ENCODE data around the gene ZNF234.
"Not testable (repeated sequence)": the region's sequence is repeated elsewhere in the genome, so short reads cannot be mapped to it uniquely, and the experiment has no call there.

The ZNF234 gene
- total RNA-seq: 3.4 to 38.6 (median 16.7) reads per million in 9 experiments

DNA sequence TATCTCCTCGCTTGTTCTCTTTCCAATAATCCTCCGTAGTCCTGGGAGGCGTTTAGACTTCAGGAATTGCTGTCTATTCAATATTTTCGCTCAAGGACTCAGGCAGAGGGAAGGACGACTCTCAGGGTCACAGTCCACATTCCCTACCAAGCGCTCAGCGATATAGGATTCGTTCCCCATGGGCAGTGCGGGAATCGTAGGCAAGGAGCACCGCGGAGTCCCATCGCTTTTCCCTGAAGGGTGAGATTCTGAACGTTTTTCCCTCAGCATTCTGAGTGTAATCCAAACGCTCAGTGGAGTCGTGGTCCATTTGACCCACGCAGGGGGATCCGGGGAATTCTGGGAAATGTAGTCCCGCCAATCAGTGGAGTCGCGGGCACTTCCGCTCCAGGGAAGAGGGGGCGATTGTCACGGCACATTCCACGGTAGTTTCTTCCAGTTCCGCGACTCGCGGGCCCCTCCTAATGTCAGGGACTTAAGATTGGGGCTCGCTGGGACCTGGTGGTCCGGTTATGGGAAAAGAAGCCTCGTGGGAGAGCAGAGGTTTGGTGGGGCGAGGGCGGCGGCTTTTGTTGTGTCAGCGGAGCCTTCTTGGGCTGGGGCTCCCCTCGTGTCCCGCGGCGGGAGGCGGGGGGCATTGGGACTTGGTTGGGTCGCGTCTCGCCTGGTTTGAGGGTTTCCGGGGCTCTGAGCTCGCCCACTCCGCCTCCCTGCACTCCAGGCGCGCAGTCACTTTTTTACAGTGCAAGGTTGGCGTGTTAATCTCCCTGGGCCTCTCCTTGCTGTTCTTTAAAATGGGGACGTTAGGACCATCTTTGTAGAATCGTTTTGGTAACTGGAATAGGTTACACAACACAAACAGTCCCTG lies at the start of gene ZNF234:
TSS of gene ZNF234 (plus strand) at position 364 of the 868 bp plus-strand sequence. CDS start 3,079 bp downstream, outside the sequence.
- Mint-ChIP-seq H3K4me3 (peak within 1 kb of the TSS; percentile 93 to 98), H3K4me1 (ENCODE audit: low read depth in 2 of 2) (peaks cover 13 to 17% of the 10 kb centered on the region in 2 donors), H3K27me3 (no peaks in the 10 kb centered on the region), H3K27ac (peak within 1 kb of the TSS; percentile 93 to 96), H3K9me3 (peaks cover 0 to 5% of the 10 kb centered on the region in 2 donors), H3K36me3 (ENCODE audit: insufficient read depth) (peaks cover 10% of the 10 kb centered on the region)
- ATAC-seq (replicated peaks) (peak; percentile 87), DNase-seq (peak; percentile 47 to 56 (median 51))

DNA sequence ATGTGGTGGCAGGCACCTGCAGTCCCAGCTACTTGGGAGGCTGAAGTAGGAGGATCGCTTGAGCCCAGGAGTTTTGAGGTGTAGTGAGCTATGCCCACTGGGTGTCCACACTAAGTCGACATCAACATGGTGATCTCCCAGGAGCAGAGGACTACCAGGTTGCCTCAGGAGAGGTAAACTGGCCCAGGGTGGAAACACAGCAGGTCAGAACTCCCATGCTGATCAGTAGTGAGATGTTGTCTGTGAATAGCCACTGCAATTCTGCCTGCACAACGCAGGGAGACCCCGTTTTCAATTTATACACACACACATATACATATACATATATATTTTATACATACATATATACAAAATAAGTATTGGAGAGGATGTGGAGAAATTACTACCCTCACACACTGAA lies 49.2 kb upstream of the ZNF234 start:
- peaks cover 14 to 17% of the 10 kb centered on the region in 2 donors for H3K4me1 Mint-ChIP-seq (ENCODE audit: low read depth in 2 of 2)
- H3K27ac Mint-ChIP-seq: no peak overlapping the region
- H3K9me3 Mint-ChIP-seq: no peaks in the 10 kb centered on the region
- H3K36me3 Mint-ChIP-seq (ENCODE audit: insufficient read depth): peaks cover 14% of the 10 kb centered on the region
- no peaks in the 10 kb centered on the region for H3K27me3 Mint-ChIP-seq
- DNase-seq: no peak
- H3K4me3 Mint-ChIP-seq: no peak overlapping the region
- ATAC-seq (replicated peaks): no peak

DNA sequence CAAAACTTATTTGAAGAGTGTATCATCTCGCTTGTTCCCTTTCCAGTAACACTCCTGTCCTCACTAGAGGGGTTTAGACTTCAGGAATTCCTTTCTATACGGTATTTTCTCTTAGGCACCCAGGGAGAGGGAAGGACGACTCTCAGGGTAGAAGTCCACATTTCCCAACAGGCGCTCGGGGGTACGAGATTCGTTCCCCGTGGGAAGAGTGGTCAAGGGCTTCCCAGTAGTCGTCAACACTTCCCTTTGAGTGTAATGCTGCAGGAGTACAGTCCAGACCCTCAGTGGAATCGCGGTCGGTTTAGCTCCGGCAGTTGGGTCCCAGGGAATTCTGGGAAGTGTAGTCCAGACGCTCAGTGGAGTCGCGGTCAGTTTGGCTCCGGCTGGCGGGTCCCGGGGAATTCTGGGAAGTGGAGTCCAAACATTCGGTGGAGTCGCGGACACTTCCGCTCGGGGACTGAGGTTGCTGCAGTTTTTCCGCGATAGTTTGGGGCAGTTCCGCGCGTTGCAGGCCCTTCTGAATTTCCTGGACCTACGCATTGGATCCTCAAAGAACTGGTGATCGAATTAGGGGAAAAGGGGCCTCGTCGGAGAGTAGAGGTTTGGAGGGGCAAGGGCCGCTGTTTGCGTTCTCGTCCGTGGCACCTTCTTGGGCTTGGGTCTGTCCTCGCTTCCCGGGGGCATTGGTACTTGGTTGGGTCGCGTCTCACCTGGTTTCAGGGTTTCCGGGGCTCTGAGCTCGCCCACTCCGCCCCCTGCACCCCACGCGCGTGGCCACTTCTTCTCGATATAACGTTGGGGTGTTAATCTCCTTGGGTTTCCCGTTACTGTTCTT lies 47.2 kb upstream of the ZNF234 start, which contains the start of gene ZNF224:
TSS of gene ZNF224 (plus strand) at position 431 of the 835 bp plus-strand sequence. CDS start 3,513 bp downstream, outside the sequence.
- H3K27ac Mint-ChIP-seq: peak within 1 kb of the TSS; percentile 93 to 95
- H3K4me3 Mint-ChIP-seq: peak within 1 kb of the TSS; percentile 99
- H3K9me3 Mint-ChIP-seq: peaks cover 0 to 2% of the 10 kb centered on the region in 2 donors
- no peaks in the 10 kb centered on the region for H3K27me3 Mint-ChIP-seq
- peaks cover 26% of the 10 kb centered on the region for H3K36me3 Mint-ChIP-seq (ENCODE audit: insufficient read depth)
- ATAC-seq (replicated peaks) (peak; percentile 85), DNase-seq (peak; percentile 70 to 75 (median 72))
- peaks cover 22 to 25% of the 10 kb centered on the region in 2 donors for H3K4me1 Mint-ChIP-seq (ENCODE audit: low read depth in 2 of 2)

DNA sequence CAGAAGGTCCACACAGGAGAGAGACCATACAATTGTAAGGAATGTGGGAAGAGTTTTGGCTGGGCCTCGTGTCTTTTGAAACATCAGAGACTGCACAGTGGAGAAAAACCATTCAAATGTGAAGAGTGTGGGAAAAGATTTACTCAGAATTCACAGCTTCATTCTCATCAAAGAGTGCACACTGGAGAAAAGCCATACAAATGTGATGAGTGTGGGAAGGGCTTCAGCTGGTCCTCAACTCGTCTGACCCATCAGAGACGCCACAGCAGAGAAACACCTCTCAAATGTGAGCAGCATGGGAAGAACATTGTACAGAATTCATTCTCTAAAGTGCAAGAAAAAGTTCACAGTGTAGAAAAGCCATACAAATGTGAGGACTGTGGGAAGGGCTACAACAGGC lies 33.6 kb upstream of the ZNF234 start:
- ATAC-seq (replicated peaks) (no peak), DNase-seq (no peak)
- no peak overlapping the region for H3K4me3 Mint-ChIP-seq
- peaks cover 23% of the 10 kb centered on the region for H3K36me3 Mint-ChIP-seq (ENCODE audit: insufficient read depth)
- peaks cover 17 to 24% of the 10 kb centered on the region in 2 donors for H3K9me3 Mint-ChIP-seq
- no peak overlapping the region for H3K27ac Mint-ChIP-seq
- H3K4me1 Mint-ChIP-seq (ENCODE audit: low read depth in 2 of 2): peaks cover 2 to 8% of the 10 kb centered on the region in 2 donors
- H3K27me3 Mint-ChIP-seq: no peaks in the 10 kb centered on the region

DNA sequence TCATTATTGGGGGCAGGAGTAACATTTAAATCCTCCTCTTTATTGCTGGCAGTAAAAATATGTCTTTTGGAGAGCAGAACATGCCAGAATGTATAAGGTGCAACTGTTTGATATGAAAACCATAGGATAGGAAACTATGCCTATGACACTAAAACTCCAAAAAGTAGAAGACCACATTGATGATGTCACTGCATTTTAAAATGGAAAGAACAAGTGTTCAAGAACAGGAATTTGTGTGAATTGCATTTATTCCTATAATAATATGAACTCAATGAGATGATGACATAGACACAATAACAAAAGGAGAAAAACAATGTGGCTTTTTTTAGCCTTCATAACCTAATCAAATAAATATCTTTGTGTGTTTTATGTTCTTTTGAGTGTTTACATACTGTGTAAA lies 31.9 kb upstream of the ZNF234 start:
- no peak overlapping the region for H3K27ac Mint-ChIP-seq
- peaks cover 16 to 23% of the 10 kb centered on the region in 2 donors for H3K9me3 Mint-ChIP-seq
- DNase-seq (no peak), ATAC-seq (replicated peaks) (no peak)
- H3K4me3 Mint-ChIP-seq: no peak overlapping the region
- peaks cover 14% of the 10 kb centered on the region for H3K36me3 Mint-ChIP-seq (ENCODE audit: insufficient read depth)
- H3K27me3 Mint-ChIP-seq: no peaks in the 10 kb centered on the region
- peaks cover 7 to 20% of the 10 kb centered on the region in 2 donors for H3K4me1 Mint-ChIP-seq (ENCODE audit: low read depth in 2 of 2)

DNA sequence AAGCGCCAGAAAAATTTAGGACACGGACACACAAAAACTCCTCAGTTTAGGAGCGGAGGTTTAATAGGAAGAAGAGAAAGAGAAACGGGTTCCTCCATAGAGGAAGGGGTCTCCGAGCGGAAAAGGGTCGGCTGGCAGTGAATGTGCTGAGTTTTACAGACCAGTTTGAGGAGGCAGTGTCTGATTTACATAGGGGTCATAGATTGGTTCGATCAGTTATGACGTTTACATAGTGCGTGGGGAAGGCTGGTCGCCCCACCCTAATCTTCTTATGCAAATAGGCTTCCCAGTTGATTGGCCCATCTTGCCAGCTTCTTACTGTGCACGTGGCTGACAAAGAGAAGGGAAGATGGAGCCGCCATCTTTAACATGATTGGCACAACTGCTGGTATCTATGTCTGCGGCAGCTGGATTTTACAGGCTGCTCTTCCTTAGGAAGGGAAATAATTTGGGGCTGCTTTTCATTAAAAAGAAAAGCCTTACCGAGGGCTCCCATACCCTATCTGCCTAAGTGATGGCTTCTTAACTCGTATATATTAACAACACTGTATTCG lies 29.4 kb upstream of the ZNF234 start:
- Mint-ChIP-seq H3K4me1 (ENCODE audit: low read depth in 2 of 2) (peaks cover 7 to 29% of the 10 kb centered on the region in 2 donors), H3K27me3 (no peaks in the 10 kb centered on the region), H3K36me3 (ENCODE audit: insufficient read depth) (peaks cover 10% of the 10 kb centered on the region), H3K9me3 (peaks cover 10 to 17% of the 10 kb centered on the region in 2 donors), H3K4me3 (peak overlapping the region; percentile 93 to 97), H3K27ac (no peak overlapping the region)
- DNase-seq: no peak
- ATAC-seq (replicated peaks): no peak

DNA sequence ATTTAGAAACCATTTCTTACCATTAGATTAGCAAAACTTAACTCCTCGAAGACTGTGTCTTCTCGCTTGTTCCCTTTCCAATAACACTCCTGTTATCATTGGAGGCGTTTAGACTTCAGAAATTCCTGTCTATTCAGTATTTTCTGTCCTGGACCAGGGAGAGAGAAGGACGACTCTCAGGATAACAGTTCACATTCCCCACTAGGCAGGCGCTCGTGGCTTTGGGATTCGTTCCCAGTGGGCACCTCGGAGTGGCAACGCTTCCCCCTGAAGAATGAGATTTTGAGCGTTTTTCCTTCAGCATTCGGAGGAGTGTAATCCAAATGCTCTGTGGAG lies 28.6 kb upstream of the ZNF234 start:
- Mint-ChIP-seq H3K27me3 (no peaks in the 10 kb centered on the region), H3K36me3 (ENCODE audit: insufficient read depth) (peaks cover 10% of the 10 kb centered on the region), H3K27ac (peak overlapping the region; percentile 94), H3K9me3 (peaks cover 6 to 9% of the 10 kb centered on the region in 2 donors), H3K4me3 (peak overlapping the region; percentile 93 to 97), H3K4me1 (ENCODE audit: low read depth in 2 of 2) (peaks cover 7 to 29% of the 10 kb centered on the region in 2 donors)
- no peak for DNase-seq
- no peak for ATAC-seq (replicated peaks)

DNA sequence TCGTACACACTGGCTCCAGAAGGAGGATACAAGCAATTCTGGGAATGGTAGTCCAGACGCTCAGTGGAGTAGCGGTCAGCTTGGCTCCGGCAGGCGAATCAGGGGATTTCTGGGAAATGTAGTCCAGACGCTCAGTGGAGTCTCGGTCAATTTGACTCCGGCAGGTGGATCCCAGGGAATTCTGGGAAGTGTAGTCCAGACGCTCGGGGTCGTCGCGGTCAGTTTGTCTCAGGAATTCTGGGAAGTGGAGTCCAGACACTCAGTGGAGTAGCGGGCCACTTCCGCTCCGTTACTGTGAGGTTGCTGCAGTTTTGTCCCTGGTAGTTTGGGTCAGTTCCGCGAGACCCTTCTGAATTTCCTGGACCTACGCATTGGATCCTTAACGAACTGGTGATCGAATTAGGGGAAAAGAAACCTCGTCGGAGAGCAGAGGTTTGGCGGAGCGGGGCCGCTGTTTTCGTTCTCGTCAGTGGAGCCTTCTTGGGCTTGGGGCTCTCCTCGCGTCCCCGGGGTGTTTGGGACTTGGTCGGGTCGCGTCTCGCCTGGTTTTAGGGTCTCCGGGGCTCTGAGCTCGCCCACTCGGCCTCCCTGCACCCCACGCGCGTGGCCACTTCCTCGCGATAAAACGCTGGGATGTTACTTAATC lies 28.1 kb upstream of the ZNF234 start, which contains the start of gene ZNF225:
TSS of gene ZNF225 (plus strand) at position 262 of the 646 bp plus-strand sequence. CDS start 2,429 bp downstream, outside the sequence.
- Mint-ChIP-seq H3K27ac (peak within 1 kb of the TSS; percentile 94), H3K27me3 (no peaks in the 10 kb centered on the region), H3K4me3 (peak within 1 kb of the TSS; percentile 93 to 97), H3K4me1 (ENCODE audit: low read depth in 2 of 2) (peaks cover 7 to 29% of the 10 kb centered on the region in 2 donors), H3K9me3 (peaks cover 6 to 8% of the 10 kb centered on the region in 2 donors), H3K36me3 (ENCODE audit: insufficient read depth) (peaks cover 13% of the 10 kb centered on the region)
- ATAC-seq (replicated peaks) (peak; percentile 98), DNase-seq (peak; percentile 75 to 76 (median 76))

DNA sequence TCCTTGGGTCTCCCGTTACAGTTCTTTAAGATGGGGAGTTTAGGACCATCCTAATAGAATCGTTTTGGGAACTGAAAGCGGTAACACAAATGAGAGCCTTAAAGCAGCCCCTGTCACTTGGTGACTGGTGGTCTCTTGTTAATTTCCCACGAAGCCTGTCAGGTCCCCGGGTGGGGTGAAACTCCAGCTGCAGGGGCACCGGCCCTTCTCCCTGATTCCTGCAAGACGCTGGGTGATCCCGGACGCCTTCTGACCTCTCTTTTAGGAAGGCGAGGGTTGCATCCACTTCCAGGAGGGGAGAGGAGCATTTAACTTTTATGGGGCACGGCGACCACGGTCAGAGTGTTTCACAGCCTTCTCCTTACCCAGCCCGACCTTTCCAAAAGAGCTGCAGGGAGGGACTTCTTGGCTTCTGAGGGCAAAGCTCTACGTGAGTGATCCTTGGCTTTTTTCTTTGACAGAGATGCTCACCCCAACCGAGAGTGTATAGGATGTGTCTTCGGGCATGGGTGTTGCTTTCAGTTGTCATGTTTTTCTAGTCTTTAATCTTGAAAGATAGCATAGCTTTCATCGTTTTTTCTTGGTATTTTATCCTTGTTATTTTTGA lies 27.5 kb upstream of the ZNF234 start:
- Mint-ChIP-seq H3K9me3 (peaks cover 6 to 8% of the 10 kb centered on the region in 2 donors), H3K4me1 (ENCODE audit: low read depth in 2 of 2) (peaks cover 7 to 29% of the 10 kb centered on the region in 2 donors), H3K27me3 (no peaks in the 10 kb centered on the region), H3K36me3 (ENCODE audit: insufficient read depth) (peaks cover 20% of the 10 kb centered on the region), H3K27ac (peak overlapping the region; percentile 94), H3K4me3 (peak overlapping the region; percentile 93 to 97)
- DNase-seq (peak in 1 of 3 experiments; percentile 2), ATAC-seq (replicated peaks) (no peak)

DNA sequence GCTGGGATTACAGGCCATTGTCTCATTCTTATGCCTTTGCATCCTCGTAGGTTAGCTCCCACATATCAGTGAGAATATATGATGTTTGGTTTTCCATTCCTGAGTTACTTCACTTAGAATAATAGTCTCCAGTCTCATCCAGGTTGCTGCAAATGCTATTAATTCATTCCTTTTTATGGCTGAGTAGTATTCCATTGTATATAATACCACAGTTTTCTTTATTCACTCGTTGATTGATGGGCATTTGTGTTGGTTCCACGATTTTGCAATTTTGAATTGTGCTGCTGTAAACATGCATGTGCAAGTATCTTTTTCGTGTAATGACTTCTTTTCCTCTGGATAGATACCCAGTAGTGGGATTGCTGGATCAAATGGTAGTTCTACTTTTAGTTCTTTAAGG lies 20.2 kb upstream of the ZNF234 start:
- Mint-ChIP-seq H3K4me1 (ENCODE audit: low read depth in 2 of 2) (peaks cover 5 to 21% of the 10 kb centered on the region in 2 donors), H3K9me3 (peaks cover 15 to 43% of the 10 kb centered on the region in 2 donors), H3K36me3 (ENCODE audit: insufficient read depth) (peaks cover 58% of the 10 kb centered on the region)
- not testable (repeated sequence) for H3K27ac Mint-ChIP-seq; DNase-seq; H3K27me3 Mint-ChIP-seq; ATAC-seq (replicated peaks); H3K4me3 Mint-ChIP-seq

DNA sequence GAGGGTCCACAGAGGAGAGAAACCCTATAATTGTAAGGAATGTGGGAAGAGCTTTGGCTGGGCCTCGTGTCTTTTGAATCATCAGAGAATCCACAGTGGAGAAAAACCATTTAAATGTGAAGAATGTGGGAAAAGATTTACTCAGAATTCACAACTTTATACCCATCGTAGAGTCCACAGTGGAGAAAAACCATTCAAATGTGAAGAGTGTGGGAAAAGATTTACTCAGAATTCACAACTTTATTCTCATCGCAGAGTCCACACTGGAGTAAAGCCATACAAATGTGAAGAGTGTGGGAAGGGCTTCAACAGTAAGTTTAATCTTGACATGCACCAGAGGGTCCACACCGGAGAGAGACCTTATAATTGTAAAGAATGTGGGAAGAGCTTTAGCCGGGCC lies 9.4 kb upstream of the ZNF234 start:
- DNase-seq (no peak), ATAC-seq (replicated peaks) (no peak)
- no peaks in the 10 kb centered on the region for H3K4me1 Mint-ChIP-seq (ENCODE audit: low read depth in 2 of 2)
- H3K27me3 Mint-ChIP-seq: no peaks in the 10 kb centered on the region
- H3K4me3 Mint-ChIP-seq: no peak overlapping the region
- H3K9me3 Mint-ChIP-seq: peaks cover 7% of the 10 kb centered on the region in 2 donors
- H3K27ac Mint-ChIP-seq: no peak overlapping the region
- H3K36me3 Mint-ChIP-seq (ENCODE audit: insufficient read depth): peaks cover 25% of the 10 kb centered on the region

DNA sequence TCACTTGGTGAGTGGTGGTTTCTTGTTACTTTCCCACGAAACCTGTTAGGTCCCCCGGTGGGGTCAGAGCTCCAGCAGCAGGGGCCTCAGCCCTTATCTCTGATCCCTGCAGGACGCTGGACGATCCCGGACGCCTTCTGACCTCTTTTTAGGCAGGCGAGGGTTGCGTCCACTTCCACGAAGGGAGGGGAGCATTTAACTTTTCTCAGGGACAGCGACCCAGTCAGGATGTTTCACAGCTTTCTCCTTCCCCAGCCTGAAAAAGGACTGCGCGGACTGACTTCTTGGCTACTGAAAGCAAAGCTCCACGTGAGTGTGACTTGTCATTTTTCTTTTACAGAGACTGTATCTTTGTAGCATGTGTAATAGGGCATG lies 692 bp downstream of the ZNF234 start:
- DNase-seq: no peak
- H3K4me1 Mint-ChIP-seq (ENCODE audit: low read depth in 2 of 2): peaks cover 13 to 17% of the 10 kb centered on the region in 2 donors
- H3K4me3 Mint-ChIP-seq: peak overlapping the region; percentile 93 to 98
- no peaks in the 10 kb centered on the region for H3K27me3 Mint-ChIP-seq
- no peak for ATAC-seq (replicated peaks)
- H3K9me3 Mint-ChIP-seq: no peaks in the 10 kb centered on the region
- H3K27ac Mint-ChIP-seq: peak overlapping the region; percentile 93 to 96
- H3K36me3 Mint-ChIP-seq (ENCODE audit: insufficient read depth): peaks cover 11% of the 10 kb centered on the region

Measured in effector memory CD8-positive, alpha-beta T cell (primary cell).